ENCODE data around the gene FSHR. TPM values are rescaled to one million over a fixed set of nuclear protein-coding genes. Genes with fewer than 3 reads are reported as not detected.

Gene FSHR
- total and polyA plus RNA-seq, 12 donors, result 0.17 to 0.47 (median 0.21) TPM; not detected in 6

DNA sequence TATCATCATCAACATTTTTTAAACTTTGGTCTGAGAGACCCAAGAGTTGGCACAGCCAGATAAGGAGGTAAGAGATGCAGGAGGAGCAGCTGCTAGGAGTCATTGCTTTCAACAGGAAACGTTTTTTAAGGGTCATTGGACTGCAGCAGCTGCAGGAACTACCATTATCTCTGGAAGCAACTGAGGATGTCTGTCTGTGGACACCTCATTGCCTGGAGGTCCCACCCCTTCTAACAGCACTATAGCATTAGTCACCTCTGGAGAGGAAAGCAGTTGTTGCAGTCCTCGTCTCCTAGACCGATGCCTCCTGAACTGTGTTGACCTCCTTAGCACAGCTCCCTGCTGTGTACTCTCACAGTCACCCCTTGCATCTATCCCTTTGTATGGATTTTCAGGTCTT, 21.5 kb upstream of the FSHR start:
- WGBS, 2 donors, result 51% methylated on average over 3 of the region's 3 CpGs
- no peaks in the 10 kb centered on the region for H3K4me1 ChIP-seq
- DNase-seq, result no peak
- no peak overlapping the region for H3K27ac ChIP-seq
- H3K4me3 ChIP-seq, result no peak overlapping the region
- ATAC-seq, result no peak
- TF ChIP-seq, protein P1, sequence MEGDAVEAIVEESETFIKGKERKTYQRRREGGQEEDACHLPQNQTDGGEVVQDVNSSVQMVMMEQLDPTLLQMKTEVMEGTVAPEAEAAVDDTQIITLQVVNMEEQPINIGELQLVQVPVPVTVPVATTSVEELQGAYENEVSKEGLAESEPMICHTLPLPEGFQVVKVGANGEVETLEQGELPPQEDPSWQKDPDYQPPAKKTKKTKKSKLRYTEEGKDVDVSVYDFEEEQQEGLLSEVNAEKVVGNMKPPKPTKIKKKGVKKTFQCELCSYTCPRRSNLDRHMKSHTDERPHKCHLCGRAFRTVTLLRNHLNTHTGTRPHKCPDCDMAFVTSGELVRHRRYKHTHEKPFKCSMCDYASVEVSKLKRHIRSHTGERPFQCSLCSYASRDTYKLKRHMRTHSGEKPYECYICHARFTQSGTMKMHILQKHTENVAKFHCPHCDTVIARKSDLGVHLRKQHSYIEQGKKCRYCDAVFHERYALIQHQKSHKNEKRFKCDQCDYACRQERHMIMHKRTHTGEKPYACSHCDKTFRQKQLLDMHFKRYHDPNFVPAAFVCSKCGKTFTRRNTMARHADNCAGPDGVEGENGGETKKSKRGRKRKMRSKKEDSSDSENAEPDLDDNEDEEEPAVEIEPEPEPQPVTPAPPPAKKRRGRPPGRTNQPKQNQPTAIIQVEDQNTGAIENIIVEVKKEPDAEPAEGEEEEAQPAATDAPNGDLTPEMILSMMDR (IDR thresholded peaks at IDR 0.05), result no peak
- no peaks in the 10 kb centered on the region for H3K36me3 ChIP-seq
- H3K9me3 ChIP-seq, result peaks cover 0 to under 1% (median 0%) of the 10 kb centered on the region in 11 donors
- no peaks in the 10 kb centered on the region for H3K27me3 ChIP-seq
- intact Hi-C loops (cut with DNase I), result no loop called here

DNA sequence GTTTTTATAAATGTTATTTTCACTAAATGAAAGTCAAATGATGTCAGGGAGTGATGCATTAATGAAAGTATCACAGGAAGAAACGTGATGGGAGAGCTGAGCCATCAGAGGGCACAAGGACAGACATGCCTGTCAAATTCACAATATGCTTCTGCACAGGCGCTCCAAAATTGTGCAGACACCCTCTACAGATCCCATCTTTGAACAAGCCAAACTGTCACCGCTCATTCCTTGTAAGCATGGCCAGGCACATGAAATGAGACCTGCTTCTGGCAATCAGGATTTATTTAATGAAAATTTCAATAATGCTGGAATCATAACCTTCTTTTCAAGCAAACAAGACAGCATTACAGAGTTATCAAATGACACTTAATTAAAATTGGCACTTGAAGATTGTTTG, 20.4 kb upstream of the FSHR start:
- ATAC-seq (no peak), DNase-seq (no peak)
- intact Hi-C loops (cut with DNase I), result no loop called here
- 52 to 56% methylated on average over 3 of the region's 3 CpGs for WGBS, 2 donors
- Histone ChIP-seq H3K27me3 (no peaks in the 10 kb centered on the region), H3K36me3 (no peaks in the 10 kb centered on the region), H3K4me3 (no peak overlapping the region), H3K4me1 (no peaks in the 10 kb centered on the region), H3K27ac (no peak overlapping the region), H3K9me3 (peaks cover 0 to 7% (median 0%) of the 10 kb centered on the region in 11 donors)
- TF ChIP-seq, protein P1 (IDR thresholded peaks at IDR 0.05), result no peak

DNA sequence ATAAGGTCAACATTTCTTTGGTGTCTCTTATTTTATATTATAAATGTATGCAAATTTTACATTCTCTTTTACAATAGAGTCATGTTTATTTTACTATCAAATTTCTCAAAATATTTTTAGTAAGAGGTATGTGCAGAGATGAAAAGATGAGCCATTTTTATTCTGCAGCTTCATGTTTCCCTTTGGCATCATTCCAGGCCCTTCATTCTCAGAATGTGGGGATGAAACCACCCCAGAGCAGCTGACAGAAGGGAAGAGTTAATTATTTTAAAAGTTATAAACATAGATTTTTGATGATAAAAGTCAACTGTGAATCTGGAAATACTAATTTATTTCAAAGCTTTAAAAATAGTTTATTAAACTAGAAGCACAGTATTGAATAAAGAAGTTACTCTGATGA, 12.8 kb upstream of the FSHR start:
- TF ChIP-seq, protein P1 (IDR thresholded peaks at IDR 0.05), result no peak
- intact Hi-C loops (cut with DNase I), result no loop called here
- no peaks in the 10 kb centered on the region for H3K36me3 ChIP-seq
- ATAC-seq (no peak), DNase-seq (no peak)
- peaks cover 0 to 14% (median 0%) of the 10 kb centered on the region in 11 donors for H3K9me3 ChIP-seq
- no peak overlapping the region for H3K27ac ChIP-seq
- no peaks in the 10 kb centered on the region for H3K4me1 ChIP-seq
- no peaks in the 10 kb centered on the region for H3K27me3 ChIP-seq
- no peak overlapping the region for H3K4me3 ChIP-seq

DNA sequence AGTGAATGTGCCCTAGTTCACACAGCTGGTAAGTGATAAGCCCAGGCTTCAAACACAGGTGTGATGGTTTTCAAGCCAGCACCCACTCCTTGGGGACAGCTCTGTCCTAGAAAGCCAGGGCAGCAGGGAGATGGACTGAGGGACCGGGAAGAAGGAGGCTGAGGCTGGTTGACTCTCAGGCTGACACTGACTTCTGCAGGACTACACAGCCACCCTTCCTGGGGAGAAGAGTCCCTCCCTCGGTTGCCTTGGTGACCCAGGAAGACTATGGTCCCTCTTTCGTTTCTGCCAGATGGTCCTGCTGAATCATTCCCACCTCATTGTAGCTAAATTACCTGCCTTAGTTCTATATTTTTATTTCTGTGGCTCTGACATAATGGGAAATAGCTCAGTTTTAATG, 11.3 kb upstream of the FSHR start:
- Histone ChIP-seq H3K9me3 (peaks cover 0 to 14% (median 0%) of the 10 kb centered on the region in 11 donors), H3K36me3 (no peaks in the 10 kb centered on the region), H3K4me3 (no peak overlapping the region), H3K27me3 (no peaks in the 10 kb centered on the region), H3K4me1 (no peaks in the 10 kb centered on the region), H3K27ac (no peak overlapping the region)
- intact Hi-C loops (cut with DNase I), result no loop called here
- DNase-seq (no peak), ATAC-seq (no peak)
- 63 to 77% methylated on average over 3 of the region's 3 CpGs for WGBS, 2 donors
- TF ChIP-seq, protein P1 (IDR thresholded peaks at IDR 0.05), result no peak

All from heart right ventricle (tissue), 16 donors.